Ishikawa (cell line): ENCODE data around the gene SSTR3.
A peak's percentile ranks its signal among the peaks of the same experiment; 100 is the strongest.

Experiments
- CEBPB ChIP-seq: IDR thresholded peaks from 2 replicates; pipeline ENCODE4 v1.6.1; 2012
- CREB1 ChIP-seq: IDR thresholded peaks from 2 replicates; pipeline ENCODE4 v1.6.1; 2012; ENCODE audit warnings: low read depth
- EGR1 ChIP-seq: IDR thresholded peaks from 2 replicates; pipeline ENCODE4 v1.6.1; 2012
- EP300 ChIP-seq: IDR thresholded peaks from 2 replicates; pipeline ENCODE4 v1.6.1; 2012; ENCODE audit warnings: borderline replicate concordance
- FOXM1 ChIP-seq: IDR thresholded peaks from 2 replicates; pipeline ENCODE4 v1.6.1; 2012; ENCODE audit warnings: low read depth, borderline replicate concordance
- MAX ChIP-seq: IDR thresholded peaks from 2 replicates; pipeline ENCODE4 v1.6.1; 2012
- NFIC ChIP-seq: IDR thresholded peaks from 2 replicates; pipeline ENCODE4 v1.6.1; 2012
- RAD21 ChIP-seq: IDR thresholded peaks from 2 replicates; pipeline ENCODE4 v1.6.1; 2012; ENCODE audit warnings: low read depth
- REST ChIP-seq: IDR thresholded peaks from 2 replicates; pipeline ENCODE4 v1.6.1; 2012; ENCODE audit warnings: low read depth, mild to moderate bottlenecking
- TAF1 ChIP-seq: IDR thresholded peaks from 2 replicates; pipeline ENCODE4 v1.6.1; 2012; ENCODE audit warnings: low read depth, mild to moderate bottlenecking
- TCF12 ChIP-seq: IDR thresholded peaks from 2 replicates; pipeline ENCODE4 v1.6.1; 2012; ENCODE audit warnings: low read depth
- TEAD4 ChIP-seq: IDR thresholded peaks from 2 replicates; pipeline ENCODE4 v1.6.1; 2012
- USF1 ChIP-seq: IDR thresholded peaks from 2 replicates; pipeline ENCODE4 v1.6.1; 2012
- YY1 ChIP-seq: IDR thresholded peaks from 2 replicates; pipeline ENCODE4 v1.6.1; 2012; ENCODE audit warnings: low read depth
- ZBTB7A ChIP-seq: IDR thresholded peaks from 2 replicates; pipeline ENCODE4 v1.6.1; 2012; ENCODE audit warnings: low read depth

SSTR3 gene

GRCh38 chr22:37183432-37184379 lies 28.6 kb downstream of the SSTR3 start:
- TF ChIP-seq TEAD4 = no peak
- TF ChIP-seq RAD21 = peak; percentile 46; the same call in 1 of the 2 replicates

GRCh38 chr22:37182949-37183245 lies 29.4 kb downstream of the SSTR3 start:
- TF ChIP-seq USF1 (no peak), TCF12 (no peak), TAF1 (no peak), ZBTB7A (no peak), MAX (no peak), CEBPB (no peak), EGR1 (no peak), FOXM1 (no peak), REST (no peak), RAD21 (no peak)

GRCh38 chr22:37182101-37182948 lies 30.0 kb downstream of the SSTR3 start:
- TF ChIP-seq CREB1 (no peak), USF1 (no peak), CEBPB (no peak), TEAD4 (no peak), NFIC (no peak), EGR1 (no peak)

- TF ChIP-seq EGR1 = no peak
- no peak for TF ChIP-seq REST
- no peak for TF ChIP-seq EP300
- no peak for TF ChIP-seq RAD21
Measured at GRCh38 chr22:37181681-37182080, 30.6 kb downstream of the SSTR3 start.

GRCh38 chr22:37180531-37181231 lies 31.6 kb downstream of the SSTR3 start:
- TF ChIP-seq RAD21 (no peak), ZBTB7A (no peak), CREB1 (no peak), REST (no peak), TEAD4 (no peak), NFIC (no peak), MAX (no peak), YY1 (no peak), TCF12 (no peak), EGR1 (no peak), CEBPB (no peak), TAF1 (no peak), FOXM1 (no peak), USF1 (no peak), EP300 (no peak)
